HCT116 (cell line): ENCODE results near the gene DHRS4. TPM values are rescaled to one million over a fixed set of nuclear protein-coding genes. Genes with fewer than 3 reads are reported as not detected.
"Not testable (repeated sequence)": the region's sequence is repeated elsewhere in the genome, so short reads cannot be mapped to it uniquely, and the experiment has no call there.

Source experiments
- ATAC-seq: fragments of 200-7000 bp; cut with Tn5 transposase; 2 replicates; pipeline ENCODE4 v1.9.1; 2020; ENCODE audit warnings: mild to moderate bottlenecking, moderate library complexity
- BruUV-seq: library from RNA; stranded (reverse); fragments of 400-500 nt; replicated peaks from 2 replicates; lab custom pipeline; 2021; lab: Mats Ljungman, UMichigan
- CTCF ChIA-PET: fragments of 300-600 bp; sonication (Branson Sonifier 250); formaldehyde crosslinking; loops from one replicate; lab custom pipeline; 2021; ENCODE audit warnings: antibody characterized with exemption; lab: Charles Lee
- POLR2A ChIA-PET: fragments of 300-600, 350-600 bp; sonication (Branson Sonifier 250); formaldehyde crosslinking; loops from one replicate; lab custom pipeline; 2021; ENCODE audit warnings: antibody characterized with exemption; lab: Charles Lee
- RAD21 ChIA-PET, 2 experiments: fragments of 300-600 bp; sonication (Branson Sonifier 250); formaldehyde crosslinking; loops; one replicate each; lab custom pipeline; 2023; ENCODE audit warnings: low total read pairs in 2 of 2; ENCODE audit not compliant: uncharacterized antibody in 2 of 2, unreplicated experiment in 2 of 2, low non-redundant PET in 1 of 2; lab: Charles Lee
- DNase-seq: peaks from one replicate; pipeline ENCODE4 v3.0.0-alpha.2; 2010; ENCODE audit warnings: low read depth, low spot score
- H2AFZ ChIP-seq: fragments of 200-600 bp; shearing (Covaris generic), sonication (generic); 2 replicates; pipeline ENCODE4 v1.6.1; 2017; ENCODE audit warnings: low read depth, mixed run types, mixed read lengths, antibody characterized with exemption, low read length; ENCODE audit not compliant: poor library complexity, severe bottlenecking
- H3K27ac ChIP-seq: 2 replicates; pipeline ENCODE4 v1.5.1; 2012; ENCODE audit warnings: low read depth, low read length
- H3K27me3 ChIP-seq: fragments of 200-600 bp; sonication (generic); 2 replicates; pipeline ENCODE4 v1.6.1; 2016; ENCODE audit warnings: mixed run types, low read length, mixed read lengths; ENCODE audit not compliant: insufficient read depth
- H3K36me3 ChIP-seq, 2 experiments: fragments of 200-500 bp in 1 of 2; fragments of 200-600 bp in 1 of 2; sonication (Bioruptor generic) in 1 of 2; sonication (generic) in 1 of 2; 2 replicates each; pipeline versions ENCODE4 v1.5.1 to v1.6.1; 2014 to 2016; ENCODE audit warnings: low read length in 2 of 2, inconsistent platforms in 1 of 2, mixed read lengths in 1 of 2, mixed run types in 1 of 2; ENCODE audit not compliant: insufficient read depth in 2 of 2, control insufficient read depth in 1 of 2
- H3K4me1 ChIP-seq, 2 experiments: fragments of 200-600 bp in 1 of 2; sonication (generic) in 1 of 2; 2 replicates each; pipeline versions ENCODE4 v1.5.1 to v1.6.1; 2012 to 2017; ENCODE audit warnings: low read length in 2 of 2, inconsistent platforms in 1 of 2, mild to moderate bottlenecking in 1 of 2, mixed read lengths in 1 of 2, mixed run types in 1 of 2, moderate library complexity in 1 of 2; ENCODE audit not compliant: insufficient read depth in 2 of 2, control insufficient read depth in 1 of 2
- H3K4me2 ChIP-seq: fragments of 200-600 bp; sonication (generic); 2 replicates; pipeline ENCODE4 v1.6.1; 2017; ENCODE audit warnings: mixed run types, low read length, mixed read lengths
- H3K4me3 ChIP-seq, 2 experiments: fragments of 200-600 bp in 1 of 2; sonication (generic) in 1 of 2; replicated peaks in 1 of 2; 2 replicates each; pipeline ENCODE4 v1.5.1; 2011 to 2016; ENCODE audit warnings: low read length in 2 of 2, control low read depth in 1 of 2, low read depth in 1 of 2, mild to moderate bottlenecking in 1 of 2, mixed read lengths in 1 of 2, mixed run types in 1 of 2
- H3K79me2 ChIP-seq: fragments of 200-600 bp; sonication (generic); 2 replicates; pipeline ENCODE4 v1.6.1; 2017; ENCODE audit warnings: mild to moderate bottlenecking, mixed run types, low read length, moderate library complexity, mixed read lengths; ENCODE audit not compliant: insufficient read depth
- H3K9ac ChIP-seq: fragments of 200-600 bp; sonication (generic); 2 replicates; pipeline ENCODE4 v1.6.1; 2016; ENCODE audit warnings: low read length, mixed read lengths
- H3K9me2 ChIP-seq: fragments of 200-600 bp; sonication (generic), shearing (Covaris generic); 2 replicates; pipeline ENCODE4 v1.6.1; 2017; ENCODE audit warnings: mixed run types, mild to moderate bottlenecking, moderate library complexity; ENCODE audit not compliant: insufficient read depth
- H3K9me3 ChIP-seq, 2 experiments: fragments of 200-500 bp in 1 of 2; fragments of 200-600 bp in 1 of 2; sonication (Bioruptor generic) in 1 of 2; sonication (generic) in 1 of 2; 2 replicates each; pipeline ENCODE4 v1.6.1; 2014 to 2017; ENCODE audit warnings: low read length in 2 of 2, mixed read lengths in 2 of 2, inconsistent platforms in 1 of 2, low read depth in 1 of 2, mild to moderate bottlenecking in 1 of 2, mixed run types in 1 of 2, moderate library complexity in 1 of 2; ENCODE audit not compliant: control insufficient read depth in 1 of 2, insufficient read depth in 1 of 2
- H4K20me1 ChIP-seq: fragments of 200-600 bp; sonication (generic), shearing (Covaris generic); 2 replicates; pipeline ENCODE4 v1.6.1; 2017; ENCODE audit warnings: mixed run types, mild to moderate bottlenecking, moderate library complexity; ENCODE audit not compliant: insufficient read depth
- ATF3 ChIP-seq: IDR thresholded peaks from 2 replicates; pipeline ENCODE4 v1.6.1; 2012
- ELF1 ChIP-seq: IDR thresholded peaks from 2 replicates; pipeline ENCODE4 v1.6.1; 2012; ENCODE audit warnings: low read depth, borderline replicate concordance
- FOSL1 ChIP-seq: IDR thresholded peaks from 2 replicates; pipeline ENCODE4 v1.6.1; 2012; ENCODE audit warnings: low read depth
- POLR2AphosphoS5 ChIP-seq: IDR thresholded peaks from 2 replicates; pipeline ENCODE4 v1.6.1; 2011; ENCODE audit warnings: mild to moderate bottlenecking, low read depth, low read length, moderate library complexity
- RAD21 ChIP-seq: IDR thresholded peaks from 2 replicates; pipeline ENCODE4 v1.6.1; 2012; ENCODE audit warnings: low read depth, mild to moderate bottlenecking
- SIN3A ChIP-seq: IDR thresholded peaks from 2 replicates; pipeline ENCODE4 v1.6.1; 2012; ENCODE audit warnings: low read depth
- SP1 ChIP-seq: IDR thresholded peaks from 2 replicates; pipeline ENCODE4 v1.6.1; 2012; ENCODE audit warnings: low read depth
- SRF ChIP-seq: IDR thresholded peaks from 2 replicates; pipeline ENCODE4 v1.6.1; 2012; ENCODE audit warnings: low read depth
- TCF7L2 ChIP-seq: IDR thresholded peaks from 2 replicates; pipeline ENCODE4 v1.7.0; 2011; ENCODE audit warnings: borderline replicate concordance, inconsistent platforms; ENCODE audit not compliant: insufficient read depth, insufficient read length; ENCODE audit errors: extremely low read depth
- ZFX ChIP-seq: fragments of 450-650 bp; IDR thresholded peaks from 2 replicates; pipeline ENCODE4 v1.6.1; 2017
- intact Hi-C: fragments of 100-400 bp; cut with micrococcal nuclease; formaldehyde crosslinking; loops from 2 replicates; pipeline ENCODE4 v1.10.0; 2022
- total RNA-seq: library from RNA; stranded (reverse); gene quantifications from one replicate; pipeline ENCODE4 v1.2.1, GENCODE V29; 2021; ENCODE audit not compliant: unreplicated experiment

The DHRS4 gene
- total RNA-seq, 1 experiment from 2014 or later = 21.8 TPM

GRCh38 chr14:23950411-23951135 lies 3.0 kb upstream of the DHRS4 start:
- POLR2A ChIA-PET = no interaction called here
- H3K4me1 ChIP-seq = peaks cover 0 to 9% of the 10 kb centered on the region in 2 experiments; a peak in 2 of 4 replicates
- no peaks in the 10 kb centered on the region for H3K36me3 ChIP-seq
- H2AFZ ChIP-seq = no peak overlapping the region
- no peaks in the 10 kb centered on the region for H3K9me2 ChIP-seq
- no peak for DNase-seq
- no peak for ATAC-seq
- no peaks in the 10 kb centered on the region; the same call in 1 of the 2 replicates for H3K79me2 ChIP-seq
- BruUV-seq = no TSS peak
- no peak overlapping the region for H3K27ac ChIP-seq
- no peak for TF ChIP-seq RAD21
- no peak for TF ChIP-seq SIN3A
- no peak for TF ChIP-seq POLR2AphosphoS5
- TF ChIP-seq FOSL1 = no peak
- no peak for TF ChIP-seq ELF1
- no peak for TF ChIP-seq ATF3
- TF ChIP-seq SRF = no peak
- no peak for TF ChIP-seq SP1
- no peak for TF ChIP-seq ZFX
- no peak for TF ChIP-seq TCF7L2
- TF ChIP-seq, all 23 proteins: peak for 0
- Histone ChIP-seq H3K4me3 (no peak overlapping the region), H3K4me2 (no peak overlapping the region), H3K9me3 (no peaks in the 10 kb centered on the region), H3K27me3 (no peaks in the 10 kb centered on the region), H4K20me1 (no peaks in the 10 kb centered on the region), H3K9ac (no peak overlapping the region)
- intact Hi-C loops = loop anchor here (10.0 kb wide), 1 partner anchor 64 kb away; no protein-coding TSS in a partner anchor
- RAD21 ChIA-PET = no interaction called here
- CTCF ChIA-PET = no interaction called here

GRCh38 chr14:23951136-23951466 lies 2.5 kb upstream of the DHRS4 start:
- BruUV-seq, RAD21 ChIA-PET, H3K9me2 ChIP-seq, H3K27ac ChIP-seq, H3K4me2 ChIP-seq, H2AFZ ChIP-seq, H3K4me1 ChIP-seq, H3K36me3 ChIP-seq, H4K20me1 ChIP-seq, H3K27me3 ChIP-seq, H3K4me3 ChIP-seq, H3K9ac ChIP-seq, H3K79me2 ChIP-seq, DNase-seq, ATAC-seq, POLR2A ChIA-PET, H3K9me3 ChIP-seq: not testable (repeated sequence)
- intact Hi-C loops = loop anchor here (10.0 kb wide), 1 partner anchor 64 kb away; no protein-coding TSS in a partner anchor
- CTCF ChIA-PET = interaction anchor here (1.5 kb wide), 1 partner anchor 319 kb away, joined by 6 read pairs; no protein-coding TSS in a partner anchor
